AG08395 (cell line): ENCODE measurements around the gene PLCL1.
A peak's percentile ranks its signal among the peaks of the same experiment; 100 is the strongest.

Experiments used
- DNase-seq: peaks from one replicate; pipeline ENCODE4 v3.0.0; 2012; ENCODE audit warnings: mixed read lengths, low spot score

Gene PLCL1

DNA sequence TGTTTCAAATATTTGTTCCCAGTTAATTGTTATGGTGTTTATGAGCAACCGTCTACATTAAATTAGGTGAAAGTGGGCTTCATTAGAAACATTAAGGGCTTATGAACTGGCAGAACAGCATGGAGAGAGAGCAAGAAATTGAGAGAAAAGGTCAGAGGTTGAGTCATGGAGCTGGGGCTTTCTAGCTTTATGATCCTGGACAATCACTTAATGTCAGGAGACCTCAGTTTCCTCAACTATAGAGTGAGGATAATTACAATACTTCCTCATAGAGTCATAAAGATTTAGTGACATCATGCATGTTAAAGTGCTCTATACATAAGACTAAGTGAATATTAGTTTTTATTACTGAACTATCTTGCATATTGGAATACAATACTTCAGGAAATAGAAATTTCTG is 83.9 kb downstream of the PLCL1 start:
- DNase-seq: no peak

DNA sequence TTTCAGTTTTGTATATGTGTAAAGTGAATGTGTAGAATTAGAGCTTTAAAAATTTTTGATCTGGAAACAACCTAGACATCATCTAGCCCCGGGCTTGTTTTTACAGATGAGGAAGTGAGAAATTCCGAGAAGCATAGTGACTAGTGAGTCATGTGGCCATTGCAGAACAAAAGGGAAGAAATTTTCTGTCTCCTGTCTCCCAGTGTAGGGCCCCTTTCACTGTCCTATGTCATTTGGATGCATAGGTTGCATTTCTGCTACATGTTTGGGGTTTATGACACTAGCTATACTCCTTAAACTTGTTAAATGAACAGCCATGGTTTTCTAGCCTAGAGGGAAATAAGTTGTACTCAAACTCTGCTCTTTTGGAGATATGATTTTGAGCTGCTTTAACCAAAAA is 84.6 kb downstream of the PLCL1 start:
- DNase-seq: peak; percentile 64

DNA sequence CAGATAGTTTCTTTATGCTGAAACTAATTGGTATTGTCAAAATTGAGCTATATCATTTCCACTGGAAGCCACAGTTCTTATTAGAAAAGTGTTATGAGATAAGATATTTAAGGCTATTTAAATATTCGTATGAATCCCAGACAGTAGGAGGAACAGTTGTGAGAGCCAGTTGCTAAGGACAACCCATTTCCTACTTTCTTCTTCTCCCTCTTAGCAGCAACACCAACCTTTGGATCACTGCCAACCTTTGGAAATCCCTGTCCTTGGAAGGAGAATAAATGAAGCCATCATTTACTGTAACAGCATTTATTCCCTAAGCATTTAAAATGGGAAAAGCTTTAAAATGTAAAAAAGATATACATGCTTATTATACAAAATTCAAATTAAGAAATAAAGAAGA is 85.8 kb downstream of the PLCL1 start:
- DNase-seq: no peak

DNA sequence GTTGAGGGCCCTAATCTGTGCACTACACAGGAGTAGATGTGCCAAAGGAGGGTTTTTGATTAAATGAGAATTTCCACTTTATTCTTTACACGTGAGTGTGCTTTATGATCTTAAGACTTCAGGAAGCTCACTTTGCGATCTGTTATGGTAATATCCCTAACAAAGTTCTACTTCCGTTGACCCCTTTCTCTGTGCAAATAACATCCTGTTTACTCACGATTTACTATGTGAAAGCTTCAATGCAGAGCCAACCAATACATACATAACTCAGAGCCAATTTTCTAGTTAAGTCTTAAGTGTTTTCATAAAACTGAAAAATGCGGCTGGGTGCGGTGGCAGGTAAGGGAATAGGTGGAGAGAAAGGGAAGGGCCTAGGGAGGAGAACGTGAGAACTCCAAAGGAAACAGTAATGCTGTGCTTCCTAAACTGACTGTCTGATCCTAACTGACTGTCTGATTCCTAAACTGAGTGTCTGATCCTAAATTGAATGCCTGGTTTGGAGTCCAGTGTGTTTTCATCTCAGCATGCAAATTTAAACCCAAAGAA is 87.6 kb downstream of the PLCL1 start:
- DNase-seq: no peak

DNA sequence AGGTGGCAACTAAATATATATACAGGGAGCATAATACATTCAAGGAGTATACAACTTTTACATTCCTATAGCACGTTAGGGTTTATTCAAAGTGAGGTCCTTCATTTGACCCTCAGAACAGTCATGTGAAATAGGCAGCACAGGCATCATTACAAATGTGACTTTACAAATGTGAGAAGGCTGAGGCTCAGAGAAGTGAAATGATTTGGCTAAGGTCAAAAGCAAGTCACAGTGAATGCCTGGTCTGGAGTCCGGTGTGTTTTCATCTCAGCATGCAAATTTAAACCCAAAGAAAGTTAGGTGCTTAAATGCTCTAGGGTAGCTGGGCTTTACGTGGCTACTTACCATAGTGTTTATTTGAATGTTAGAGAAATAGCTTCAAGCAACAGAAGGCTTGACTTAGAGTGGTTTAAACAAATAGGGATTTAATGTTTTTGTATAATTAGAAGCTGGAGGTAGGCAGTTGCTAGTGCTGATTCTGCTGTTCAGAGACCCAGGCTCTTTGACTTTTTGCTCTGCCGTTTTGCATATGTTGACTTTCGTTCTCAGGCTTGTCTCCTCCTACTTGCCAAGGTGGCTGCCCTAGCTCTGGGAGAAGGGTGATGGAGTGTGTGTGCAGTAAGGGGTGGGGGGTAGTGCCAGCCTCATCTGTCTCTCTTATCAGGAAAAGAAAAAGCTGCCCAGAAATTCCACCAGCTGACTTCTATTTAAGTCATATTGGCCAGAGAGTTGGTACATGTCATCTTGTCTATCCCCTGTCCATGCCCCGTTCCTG is 89.2 kb downstream of the PLCL1 start:
- no peak for DNase-seq

DNA sequence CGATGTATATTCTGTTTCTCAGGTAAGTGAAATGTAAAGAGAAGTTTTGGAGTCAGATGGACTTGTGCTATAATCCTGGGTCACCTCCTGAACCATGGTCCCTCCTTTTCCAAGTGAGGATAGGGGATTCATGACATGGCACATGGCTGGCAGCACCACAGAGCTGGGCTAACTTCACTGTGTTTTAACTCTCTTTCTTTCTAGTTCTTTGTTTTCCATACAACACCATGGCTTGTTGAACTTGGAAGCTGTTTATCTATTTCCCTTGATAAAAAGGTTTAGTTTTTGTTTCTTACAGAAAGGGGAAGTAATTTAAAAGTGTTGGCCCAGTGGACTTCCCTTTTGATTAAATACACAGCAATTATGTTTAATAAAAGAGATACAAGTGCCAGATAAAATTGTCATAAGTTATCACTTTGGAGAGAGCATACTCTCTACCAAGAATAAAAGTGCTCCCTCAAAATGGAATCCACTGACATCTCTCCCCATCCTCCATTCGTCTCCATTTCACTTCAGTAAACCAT is 90.4 kb downstream of the PLCL1 start:
- no peak for DNase-seq

DNA sequence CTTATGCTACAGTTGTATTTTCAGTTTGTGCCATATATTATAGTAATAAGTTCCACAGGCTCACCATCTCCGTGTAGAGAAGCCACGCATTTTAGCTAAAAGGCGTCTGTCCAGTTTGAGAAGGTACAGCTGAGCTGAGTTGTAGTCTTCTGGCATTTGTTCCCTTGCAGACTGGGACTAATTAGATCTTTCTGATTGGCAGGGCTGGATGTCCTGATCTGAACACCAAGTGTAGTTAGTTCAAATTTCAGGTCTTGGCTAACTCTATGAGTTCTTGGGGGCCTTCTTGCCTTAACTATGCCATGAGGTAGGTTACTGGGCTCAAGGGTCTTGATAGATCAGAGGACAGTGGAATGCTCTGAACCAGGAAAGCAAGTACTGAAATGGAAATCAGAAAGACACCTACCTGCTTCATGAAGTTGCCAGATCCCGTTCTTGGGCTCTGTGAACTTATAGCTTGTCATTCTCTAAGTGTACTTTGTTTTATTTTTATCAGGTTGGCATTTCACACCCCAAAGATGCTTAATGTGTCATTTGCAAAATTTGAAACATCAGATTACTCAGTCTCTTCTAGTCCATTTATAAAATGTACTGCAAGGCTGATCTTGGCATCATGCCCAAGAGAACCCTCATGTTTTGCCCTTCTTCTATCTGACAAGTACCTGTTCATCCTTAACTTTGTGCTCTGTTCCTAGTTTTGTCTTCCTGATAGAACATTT is 93.7 kb downstream of the PLCL1 start:
- DNase-seq: no peak

DNA sequence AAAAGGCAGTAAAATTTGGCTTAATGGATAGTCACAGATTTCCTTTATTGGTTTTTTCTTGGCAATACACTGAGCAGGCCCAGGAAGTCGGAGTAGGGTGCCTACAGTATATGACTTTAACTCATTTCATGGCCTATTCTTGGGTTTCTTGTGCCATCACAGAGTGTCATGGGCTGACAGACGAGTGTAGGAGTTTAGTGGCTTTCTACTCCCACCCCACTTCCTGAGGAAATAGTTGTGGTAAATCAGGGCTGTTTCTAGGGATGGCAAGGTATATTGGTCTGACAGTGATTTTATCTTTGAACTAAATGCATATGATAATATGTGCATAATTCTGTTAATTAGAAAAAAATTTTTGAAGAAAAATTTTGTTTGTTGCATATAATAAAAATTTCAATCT is 100.1 kb downstream of the PLCL1 start:
- no peak for DNase-seq

DNA sequence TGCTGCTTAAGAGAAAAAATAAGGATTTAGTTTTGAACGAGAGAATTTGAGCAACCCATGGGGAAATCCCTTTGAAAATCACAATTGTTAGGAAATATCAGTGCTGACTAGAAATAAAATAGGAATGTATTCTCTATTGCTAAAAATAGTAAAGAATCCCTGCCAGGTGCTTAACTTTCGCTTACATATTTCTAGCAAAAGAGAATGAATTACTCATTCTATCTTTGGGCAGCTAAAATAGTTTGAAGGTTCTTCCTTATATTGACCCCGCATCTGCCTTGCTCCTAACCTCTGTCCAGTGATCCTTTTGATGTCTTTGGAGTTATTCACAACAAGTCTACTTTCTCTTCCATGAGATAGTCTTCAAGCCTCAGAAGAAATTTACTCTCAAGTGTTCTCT is 103.8 kb downstream of the PLCL1 start:
- no peak for DNase-seq

DNA sequence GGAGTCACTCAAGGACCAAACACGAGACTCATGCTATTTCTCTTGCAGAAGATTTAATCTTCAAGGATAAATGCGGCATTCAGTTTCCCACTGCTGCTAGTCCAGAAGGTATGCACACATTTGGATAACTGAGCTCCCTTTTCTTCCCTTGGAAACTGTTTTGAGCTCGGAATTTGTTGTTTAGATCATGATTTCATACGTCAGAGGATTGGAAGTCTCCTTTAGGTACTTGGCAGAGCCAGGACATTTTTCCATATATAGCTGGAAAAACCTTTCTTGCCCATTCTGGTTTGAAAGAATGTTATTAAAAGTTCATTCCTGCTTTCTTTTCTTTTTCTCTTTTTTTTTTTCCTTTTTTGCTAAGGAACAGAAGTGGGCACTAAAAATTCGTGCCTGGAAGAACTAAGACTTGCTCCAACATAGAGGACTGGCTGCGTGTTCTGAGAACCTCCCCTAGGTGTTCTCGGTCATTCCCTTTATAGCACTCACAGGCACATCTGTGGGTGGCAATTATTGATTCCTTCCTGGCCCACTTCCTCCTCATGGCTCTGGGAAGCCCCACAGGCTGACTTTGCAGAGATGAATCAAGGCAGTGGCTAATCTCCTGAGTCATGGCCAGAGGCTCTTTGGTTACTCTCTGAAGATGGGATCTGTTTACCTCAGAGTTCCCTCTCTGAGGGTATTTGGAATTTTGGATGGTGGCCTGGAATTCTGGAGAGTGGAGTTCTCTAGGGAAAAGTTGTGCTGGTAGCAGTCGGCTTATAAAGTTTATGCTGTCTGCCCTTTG is 104.8 kb downstream of the PLCL1 start:
- peak; percentile 87 for DNase-seq

DNA sequence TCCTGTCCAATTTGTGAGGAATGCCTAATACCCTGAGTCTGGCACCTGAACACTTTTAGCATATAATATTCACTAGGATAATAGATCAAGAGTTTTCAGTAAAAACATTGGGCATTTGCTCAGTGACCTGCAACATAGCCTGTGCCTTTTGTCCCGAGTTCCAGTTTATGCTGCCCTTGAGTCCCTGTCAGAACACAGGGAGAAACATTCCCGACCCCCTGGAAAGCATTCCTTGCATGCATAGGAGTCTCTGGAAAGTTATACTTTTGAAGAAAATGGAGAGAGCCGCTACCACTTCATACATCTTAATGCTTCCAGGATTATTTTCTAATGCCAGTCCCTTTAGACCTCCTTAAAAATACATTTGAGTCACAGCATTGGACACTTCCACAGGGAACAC is 107.3 kb downstream of the PLCL1 start:
- no peak for DNase-seq

DNA sequence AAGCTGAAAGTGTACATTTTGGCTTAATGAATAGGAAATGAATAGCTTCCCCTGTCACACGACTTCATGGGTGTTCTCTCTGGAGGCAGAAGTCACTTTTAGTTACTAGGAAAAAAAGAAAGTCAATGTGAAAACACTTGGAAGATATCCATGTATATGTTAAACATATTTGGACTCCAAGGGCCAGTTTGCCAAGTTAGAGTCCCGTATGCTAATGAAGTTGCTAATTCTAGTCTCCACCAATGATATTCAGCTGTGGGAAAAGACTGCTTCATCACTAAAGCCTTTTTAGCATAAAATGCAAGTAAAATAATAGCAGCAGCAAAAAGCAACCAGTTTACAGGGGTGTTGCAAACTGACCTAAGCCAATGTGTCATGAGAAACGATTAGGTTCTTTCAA is 108.7 kb downstream of the PLCL1 start:
- DNase-seq: no peak

DNA sequence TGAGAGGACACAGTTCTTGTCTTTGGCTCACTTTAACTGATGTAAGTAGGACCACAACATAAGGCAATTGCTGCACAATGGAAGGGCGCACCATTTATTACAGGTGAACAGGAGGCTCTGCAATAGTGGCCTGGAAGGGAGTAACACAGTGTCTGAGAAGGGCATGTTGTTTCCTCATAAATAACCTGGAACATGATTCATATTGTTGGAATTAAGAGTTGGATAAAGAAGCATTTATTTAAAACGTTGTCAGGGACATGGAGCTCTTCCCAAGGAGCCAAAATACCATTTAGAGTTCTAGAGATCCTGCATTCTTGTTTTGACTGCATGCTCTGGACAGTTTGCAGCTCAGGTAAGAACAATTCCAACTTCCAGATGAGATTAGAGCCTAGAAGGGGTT is 110.4 kb downstream of the PLCL1 start:
- no peak for DNase-seq

DNA sequence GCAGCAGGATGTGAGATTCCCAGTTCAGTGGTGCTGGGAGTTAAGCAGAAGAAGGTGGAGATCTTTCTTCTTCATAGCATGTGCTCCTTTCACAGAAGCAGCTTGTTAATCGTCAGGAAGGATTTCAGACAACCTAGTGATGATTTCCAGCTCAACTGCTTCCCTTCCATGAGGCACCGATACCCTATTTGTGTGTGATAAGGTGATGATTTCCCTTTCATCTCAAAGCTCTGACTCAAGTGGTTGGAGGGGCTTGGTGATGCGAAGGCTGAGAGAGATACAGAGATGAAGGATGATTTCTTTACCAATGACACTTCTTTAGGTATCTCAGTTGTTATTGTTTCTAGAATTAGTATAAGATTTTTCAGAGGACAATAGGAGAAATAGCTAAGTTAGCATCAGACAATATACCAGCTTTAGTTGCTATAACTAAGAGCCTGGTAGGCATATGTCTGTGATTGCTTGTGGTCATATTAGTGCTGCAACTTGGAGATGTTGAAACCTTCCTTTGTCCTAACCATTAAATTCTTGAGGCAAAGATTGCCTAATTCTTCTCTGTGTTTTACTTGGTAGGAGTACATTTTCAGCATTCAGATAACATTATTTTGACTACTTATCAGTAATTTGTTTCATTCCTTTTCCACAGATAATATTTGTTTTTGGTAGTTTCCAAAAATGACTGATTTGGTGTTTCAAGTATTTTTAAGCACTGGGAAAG is 111.3 kb downstream of the PLCL1 start:
- DNase-seq: peak; percentile 76

DNA sequence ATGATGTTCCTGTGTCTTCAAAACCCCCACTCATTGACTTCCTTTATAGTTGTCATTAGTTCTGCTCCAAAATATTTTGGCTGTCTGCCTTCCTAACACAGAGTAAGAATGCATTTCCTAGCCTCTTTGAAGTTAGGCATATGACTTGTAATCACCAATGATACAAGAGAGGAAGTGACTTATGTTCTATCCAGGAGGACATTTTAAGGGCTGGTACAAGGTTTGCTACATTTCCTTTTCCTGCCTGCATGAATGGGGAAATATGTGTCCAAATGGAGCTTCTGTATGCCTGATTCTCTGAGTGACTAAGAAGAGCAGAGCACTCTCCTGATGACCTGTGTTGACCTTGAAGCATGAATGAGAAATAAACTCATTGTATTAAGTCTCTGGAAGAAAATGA is 115.1 kb downstream of the PLCL1 start:
- DNase-seq: no peak

DNA sequence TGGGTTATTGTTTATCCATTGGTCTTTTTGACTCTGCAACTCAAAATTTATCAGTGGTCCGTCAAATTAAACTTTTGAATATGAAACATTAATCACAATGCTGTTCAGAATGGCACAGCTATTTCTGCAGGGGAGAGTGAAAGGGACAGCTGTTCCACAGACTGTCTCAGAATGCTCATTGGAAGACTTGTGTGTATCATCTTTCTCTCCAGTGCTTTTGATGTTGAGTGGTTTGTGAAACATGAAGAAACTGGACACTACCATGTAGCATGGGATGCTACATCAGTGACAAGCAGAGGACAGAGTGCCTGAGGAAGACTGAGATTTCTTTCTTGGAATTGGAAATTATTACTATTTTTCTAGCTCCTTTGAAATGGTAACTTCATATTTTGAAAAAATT is 115.7 kb downstream of the PLCL1 start:
- no peak for DNase-seq

DNA sequence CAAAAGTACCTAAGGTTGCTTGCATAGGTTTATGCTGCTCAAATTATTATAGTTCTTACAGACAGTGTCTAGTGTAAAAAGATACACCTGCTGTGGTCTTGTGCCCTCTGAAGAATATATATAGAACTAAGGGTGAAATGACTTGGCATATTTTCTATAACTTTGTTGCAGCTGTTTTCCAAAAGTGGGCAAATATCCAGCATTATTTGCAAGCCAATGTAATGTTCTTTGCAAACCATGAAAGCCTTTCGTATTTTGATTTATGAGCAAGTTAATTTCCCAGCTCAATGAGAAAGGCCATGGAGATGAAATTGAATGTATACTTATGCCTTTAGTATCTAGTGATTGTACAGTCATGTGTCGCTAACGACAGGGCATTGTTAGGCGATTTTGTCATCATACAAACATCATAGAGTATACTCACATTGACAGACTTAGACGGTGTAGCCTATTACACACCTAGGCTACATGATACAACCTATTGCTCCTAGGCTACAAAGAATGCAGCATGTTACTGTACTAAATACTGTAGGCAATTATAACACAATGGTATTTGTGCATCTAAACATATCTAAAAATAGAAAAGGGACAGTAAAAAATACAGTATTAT is 116.3 kb downstream of the PLCL1 start:
- no peak for DNase-seq

DNA sequence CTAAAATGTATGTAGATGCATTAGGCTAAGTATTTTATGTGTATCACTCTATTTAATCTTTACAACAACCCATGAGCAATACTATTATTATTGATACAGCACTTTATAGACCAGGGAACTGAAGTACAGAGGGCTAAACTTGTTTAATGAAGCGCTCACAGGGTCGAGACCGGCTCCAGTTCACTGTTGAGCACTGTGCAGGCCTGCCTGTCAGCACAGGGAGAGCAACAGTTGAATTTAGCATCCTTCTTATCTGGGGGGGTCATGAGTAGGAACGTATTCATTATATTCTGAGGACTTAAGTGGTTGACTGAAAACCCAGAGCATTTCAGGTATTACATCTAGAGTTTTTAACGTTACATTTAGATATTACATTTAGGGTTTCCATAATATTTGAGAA is 120.1 kb downstream of the PLCL1 start:
- no peak for DNase-seq

DNA sequence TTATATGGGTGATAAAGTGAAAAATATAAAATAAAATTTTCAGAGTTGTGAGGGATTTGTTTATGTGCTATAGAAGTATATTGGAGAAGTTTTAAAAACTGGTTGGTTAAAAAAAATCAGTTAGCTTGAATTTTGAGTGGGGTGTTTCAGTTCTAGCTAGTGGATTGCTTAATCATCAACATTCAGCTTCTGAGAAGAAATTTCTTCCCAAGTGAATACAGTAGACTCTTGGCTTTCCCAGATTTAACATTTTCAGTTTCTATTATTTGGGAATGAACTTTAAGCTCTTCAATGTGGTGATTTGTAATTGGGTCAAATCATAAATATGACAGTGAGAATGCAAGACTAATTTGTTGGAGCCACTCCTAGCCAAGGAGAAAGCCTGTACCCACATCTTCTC is 120.8 kb downstream of the PLCL1 start:
- DNase-seq: no peak

DNA sequence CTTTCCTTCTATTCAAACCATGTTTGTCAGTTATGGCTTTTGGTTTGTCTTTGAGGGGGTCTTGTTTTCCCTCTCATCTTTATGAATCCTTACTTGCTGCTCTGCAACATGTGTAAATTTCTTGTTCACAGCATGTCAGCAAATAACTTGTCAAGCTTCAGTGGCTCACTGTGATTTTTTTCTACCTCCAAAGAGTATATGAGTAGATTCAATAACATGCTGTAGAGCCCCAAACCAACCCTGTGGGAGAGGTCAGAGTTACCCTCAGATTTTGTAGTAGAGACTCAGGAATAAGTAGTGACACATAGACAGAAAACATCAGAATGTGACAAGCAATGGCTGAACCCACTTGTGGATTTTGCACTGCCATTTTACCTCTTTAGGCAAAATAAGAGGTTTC is 121.6 kb downstream of the PLCL1 start:
- no peak for DNase-seq

DNA sequence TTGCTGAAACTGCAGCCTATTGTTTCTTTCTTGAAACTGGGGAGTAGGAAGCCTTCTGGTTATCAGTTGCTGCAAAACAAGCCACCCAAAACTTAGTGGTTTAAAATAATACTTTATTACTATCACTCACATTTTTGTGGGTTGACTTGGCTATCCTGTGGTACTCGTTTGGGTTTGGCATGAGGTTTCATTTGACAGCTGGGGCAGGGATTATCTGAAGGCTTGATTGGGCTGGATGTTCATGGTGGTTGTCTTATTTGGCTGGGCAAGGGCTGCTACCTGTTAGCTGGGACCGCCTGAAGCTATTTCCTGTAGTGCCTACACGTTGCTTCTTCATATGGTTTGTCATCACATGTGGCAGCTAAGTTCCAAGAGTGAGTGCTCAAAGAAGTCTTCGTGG is 122.3 kb downstream of the PLCL1 start:
- DNase-seq: no peak
